ENCODE data around the gene CD37.

Gene CD37

GRCh38 chr19:49340865-49341718 lies 5.9 kb downstream of the CD37 start:
- DNase-seq (ENCODE audit: low read depth): no peak
- H3K4me3 ChIP-seq (ENCODE audit: low read depth, low read length): no peak overlapping the region
- no peak for TF ChIP-seq CTCF (IDR thresholded peaks at IDR 0.05; ENCODE audit: control insufficient read depth, extremely low read depth, insufficient read depth)

GRCh38 chr19:49342291-49342721 lies 7.1 kb downstream of the CD37 start:
- TF ChIP-seq CTCF (IDR thresholded peaks at IDR 0.05; ENCODE audit: control insufficient read depth, extremely low read depth, insufficient read depth): no peak
- no peak overlapping the region for H3K4me3 ChIP-seq (ENCODE audit: low read depth, low read length)
- no peak for DNase-seq (ENCODE audit: low read depth)

GRCh38 chr19:49343123-49343522 lies 7.9 kb downstream of the CD37 start:
- TF ChIP-seq CTCF (IDR thresholded peaks at IDR 0.05; ENCODE audit: control insufficient read depth, extremely low read depth, insufficient read depth): no peak
- no peak overlapping the region for H3K4me3 ChIP-seq (ENCODE audit: low read depth, low read length)
- no peak for DNase-seq (ENCODE audit: low read depth)

GRCh38 chr19:49344505-49345423 lies 9.6 kb downstream of the CD37 start:
- no peak overlapping the region for H3K4me3 ChIP-seq (ENCODE audit: low read depth, low read length)
- TF ChIP-seq CTCF (IDR thresholded peaks at IDR 0.05; ENCODE audit: control insufficient read depth, extremely low read depth, insufficient read depth): no peak
- DNase-seq (ENCODE audit: low read depth): no peak

GRCh38 chr19:49347191-49347590 lies 12.0 kb downstream of the CD37 start:
- DNase-seq (ENCODE audit: low read depth): no peak
- no peak overlapping the region for H3K4me3 ChIP-seq (ENCODE audit: low read depth, low read length)
- TF ChIP-seq CTCF (IDR thresholded peaks at IDR 0.05; ENCODE audit: control insufficient read depth, extremely low read depth, insufficient read depth): no peak

- no peak for DNase-seq (ENCODE audit: low read depth)
- no peak for TF ChIP-seq CTCF (IDR thresholded peaks at IDR 0.05; ENCODE audit: control insufficient read depth, extremely low read depth, insufficient read depth)
Measured at GRCh38 chr19:49347835-49348234, 12.6 kb downstream of the CD37 start.

More at GRCh38 chr19:49347835-49348234, 12.6 kb downstream of the CD37 start:
- no peak overlapping the region for H3K4me3 ChIP-seq (ENCODE audit: low read depth, low read length)
